HG02759 (cell line): ENCODE results near the gene DGKQ.

Experiments
- ATAC-seq: cut with Tn5 transposase; IDR thresholded peaks from one replicate; pipeline ENCODE4 v1.9.1; 2021; ENCODE audit warnings: mild to moderate bottlenecking, moderate library complexity; ENCODE audit not compliant: unreplicated experiment

DGKQ gene

GRCh38 chr4:963276-964225 lies 9.8 kb downstream of the DGKQ start:
- ATAC-seq = no peak

- no peak for ATAC-seq
These were observed 10.8 kb downstream of the DGKQ start for GRCh38 chr4:962231-963208.

GRCh38 chr4:961351-962230 lies 11.8 kb downstream of the DGKQ start:
- no peak for ATAC-seq

- no peak for ATAC-seq
These were observed 12.6 kb downstream of the DGKQ start for GRCh38 chr4:960636-961350.

GRCh38 chr4:960140-960635 lies 13.2 kb downstream of the DGKQ start:
- ATAC-seq = no peak

GRCh38 chr4:959338-960139 lies 13.8 kb downstream of the DGKQ start:
- no peak for ATAC-seq

- ATAC-seq = no peak
These were observed 14.6 kb downstream of the DGKQ start for GRCh38 chr4:958696-959337.

GRCh38 chr4:958314-958665 lies 15.1 kb downstream of the DGKQ start:
- no peak for ATAC-seq

- no peak for ATAC-seq
These were observed 15.6 kb downstream of the DGKQ start for GRCh38 chr4:957581-958313.

- ATAC-seq = no peak
These were observed 16.2 kb downstream of the DGKQ start for GRCh38 chr4:957231-957580.

GRCh38 chr4:956531-957230 lies 16.7 kb downstream of the DGKQ start:
- ATAC-seq = no peak

GRCh38 chr4:955931-956381 lies 17.4 kb downstream of the DGKQ start:
- no peak for ATAC-seq

- no peak for ATAC-seq
These were observed 18.0 kb downstream of the DGKQ start for GRCh38 chr4:955161-955921.

GRCh38 chr4:954211-955020 lies 19.0 kb downstream of the DGKQ start:
- no peak for ATAC-seq

GRCh38 chr4:953574-953915 lies 19.8 kb downstream of the DGKQ start:
- no peak for ATAC-seq
